Measurements from ENCODE around the gene ENTPD2. TPM values are rescaled to one million over a fixed set of nuclear protein-coding genes. Genes with fewer than 3 reads are reported as not detected.

ENTPD2 gene
- total and polyA plus RNA-seq, 9 of the 15 experiments (the other 6 are each of a cell fraction or from before 2014, with no cell fraction given) = 0.04 to 0.60 (median 0.14) TPM; not detected in 4

DNA sequence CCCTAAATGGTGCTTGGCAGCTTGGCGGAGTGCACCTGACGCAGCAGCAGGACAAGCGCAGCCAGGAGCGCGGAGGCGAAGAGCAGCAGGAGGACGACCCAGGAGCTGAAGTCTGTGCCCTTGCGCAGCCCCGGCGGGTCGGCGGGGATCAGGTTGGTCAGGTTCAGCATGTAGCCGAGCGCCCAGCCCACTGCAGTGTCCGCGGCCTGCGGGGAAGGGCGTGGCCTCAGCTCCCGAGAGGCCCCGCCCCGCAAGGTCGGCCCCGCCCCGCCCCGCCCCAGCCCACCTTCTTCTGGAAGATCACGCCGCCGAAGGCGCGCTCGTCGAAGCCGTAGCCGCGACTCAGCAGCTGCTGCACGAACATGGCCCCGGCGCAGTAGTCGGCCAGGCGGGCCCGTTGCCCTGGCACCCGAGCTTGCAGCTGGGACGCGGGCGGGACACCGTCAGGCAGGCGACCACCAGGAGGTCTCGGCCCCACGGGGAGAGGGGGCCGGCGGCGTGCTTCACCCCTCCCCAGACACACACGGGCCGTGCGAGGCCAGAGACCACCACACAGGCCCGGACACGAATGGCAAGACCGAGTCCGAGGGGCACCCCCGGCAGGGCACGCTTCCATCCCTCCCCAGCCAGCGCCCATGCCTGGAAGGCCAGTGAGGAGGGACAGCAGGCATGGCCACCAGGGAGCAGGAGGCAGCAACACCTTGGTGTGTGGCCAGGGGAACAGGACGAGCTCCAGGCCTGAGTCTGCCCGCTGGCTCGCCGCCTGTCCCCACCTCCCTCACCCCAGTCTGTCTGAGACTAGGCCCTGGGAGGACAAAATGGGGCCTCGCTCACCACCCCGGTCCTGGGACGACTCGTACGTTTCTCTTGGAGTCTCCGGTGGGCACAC lies 5.0 kb downstream of the ENTPD2 start (continued):
- TF ChIP-seq, protein P1, sequence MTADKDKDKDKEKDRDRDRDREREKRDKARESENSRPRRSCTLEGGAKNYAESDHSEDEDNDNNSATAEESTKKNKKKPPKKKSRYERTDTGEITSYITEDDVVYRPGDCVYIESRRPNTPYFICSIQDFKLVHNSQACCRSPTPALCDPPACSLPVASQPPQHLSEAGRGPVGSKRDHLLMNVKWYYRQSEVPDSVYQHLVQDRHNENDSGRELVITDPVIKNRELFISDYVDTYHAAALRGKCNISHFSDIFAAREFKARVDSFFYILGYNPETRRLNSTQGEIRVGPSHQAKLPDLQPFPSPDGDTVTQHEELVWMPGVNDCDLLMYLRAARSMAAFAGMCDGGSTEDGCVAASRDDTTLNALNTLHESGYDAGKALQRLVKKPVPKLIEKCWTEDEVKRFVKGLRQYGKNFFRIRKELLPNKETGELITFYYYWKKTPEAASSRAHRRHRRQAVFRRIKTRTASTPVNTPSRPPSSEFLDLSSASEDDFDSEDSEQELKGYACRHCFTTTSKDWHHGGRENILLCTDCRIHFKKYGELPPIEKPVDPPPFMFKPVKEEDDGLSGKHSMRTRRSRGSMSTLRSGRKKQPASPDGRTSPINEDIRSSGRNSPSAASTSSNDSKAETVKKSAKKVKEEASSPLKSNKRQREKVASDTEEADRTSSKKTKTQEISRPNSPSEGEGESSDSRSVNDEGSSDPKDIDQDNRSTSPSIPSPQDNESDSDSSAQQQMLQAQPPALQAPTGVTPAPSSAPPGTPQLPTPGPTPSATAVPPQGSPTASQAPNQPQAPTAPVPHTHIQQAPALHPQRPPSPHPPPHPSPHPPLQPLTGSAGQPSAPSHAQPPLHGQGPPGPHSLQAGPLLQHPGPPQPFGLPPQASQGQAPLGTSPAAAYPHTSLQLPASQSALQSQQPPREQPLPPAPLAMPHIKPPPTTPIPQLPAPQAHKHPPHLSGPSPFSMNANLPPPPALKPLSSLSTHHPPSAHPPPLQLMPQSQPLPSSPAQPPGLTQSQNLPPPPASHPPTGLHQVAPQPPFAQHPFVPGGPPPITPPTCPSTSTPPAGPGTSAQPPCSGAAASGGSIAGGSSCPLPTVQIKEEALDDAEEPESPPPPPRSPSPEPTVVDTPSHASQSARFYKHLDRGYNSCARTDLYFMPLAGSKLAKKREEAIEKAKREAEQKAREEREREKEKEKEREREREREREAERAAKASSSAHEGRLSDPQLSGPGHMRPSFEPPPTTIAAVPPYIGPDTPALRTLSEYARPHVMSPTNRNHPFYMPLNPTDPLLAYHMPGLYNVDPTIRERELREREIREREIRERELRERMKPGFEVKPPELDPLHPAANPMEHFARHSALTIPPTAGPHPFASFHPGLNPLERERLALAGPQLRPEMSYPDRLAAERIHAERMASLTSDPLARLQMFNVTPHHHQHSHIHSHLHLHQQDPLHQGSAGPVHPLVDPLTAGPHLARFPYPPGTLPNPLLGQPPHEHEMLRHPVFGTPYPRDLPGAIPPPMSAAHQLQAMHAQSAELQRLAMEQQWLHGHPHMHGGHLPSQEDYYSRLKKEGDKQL (CRISPR knock-in tag; IDR thresholded peaks at IDR 0.05; ENCODE audit: borderline replicate concordance) = no peak
- TF ChIP-seq L3MBTL2 (IDR thresholded peaks at IDR 0.05) (peak; percentile 80), SAFB (IDR thresholded peaks at IDR 0.05; ENCODE audit: borderline replicate concordance, low read depth, low read length) (0 out of 2 replicates have a peak, but pooled peaks have one; percentile 28), ARID1B (IDR thresholded peaks at IDR 0.05) (no peak), ZBTB1 (CRISPR knock-in tag; IDR thresholded peaks at IDR 0.05; ENCODE audit: borderline replicate concordance, low read depth) (no peak), GABPB1 (CRISPR knock-in tag; IDR thresholded peaks at IDR 0.05) (0 out of 2 replicates have a peak, but pooled peaks have one; percentile 4)
- TF ChIP-seq, protein P2, sequence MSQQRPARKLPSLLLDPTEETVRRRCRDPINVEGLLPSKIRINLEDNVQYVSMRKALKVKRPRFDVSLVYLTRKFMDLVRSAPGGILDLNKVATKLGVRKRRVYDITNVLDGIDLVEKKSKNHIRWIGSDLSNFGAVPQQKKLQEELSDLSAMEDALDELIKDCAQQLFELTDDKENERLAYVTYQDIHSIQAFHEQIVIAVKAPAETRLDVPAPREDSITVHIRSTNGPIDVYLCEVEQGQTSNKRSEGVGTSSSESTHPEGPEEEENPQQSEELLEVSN (IDR thresholded peaks at IDR 0.05; ENCODE audit: borderline replicate concordance in 1 of 2, extremely low read depth in 1 of 2, insufficient read depth in 1 of 2, insufficient read length in 1 of 2, low read depth in 1 of 2, low read length in 1 of 2, poor library complexity in 1 of 2, severe bottlenecking in 1 of 2) = peak; percentile 73 to 95
- TF ChIP-seq, protein P3, sequence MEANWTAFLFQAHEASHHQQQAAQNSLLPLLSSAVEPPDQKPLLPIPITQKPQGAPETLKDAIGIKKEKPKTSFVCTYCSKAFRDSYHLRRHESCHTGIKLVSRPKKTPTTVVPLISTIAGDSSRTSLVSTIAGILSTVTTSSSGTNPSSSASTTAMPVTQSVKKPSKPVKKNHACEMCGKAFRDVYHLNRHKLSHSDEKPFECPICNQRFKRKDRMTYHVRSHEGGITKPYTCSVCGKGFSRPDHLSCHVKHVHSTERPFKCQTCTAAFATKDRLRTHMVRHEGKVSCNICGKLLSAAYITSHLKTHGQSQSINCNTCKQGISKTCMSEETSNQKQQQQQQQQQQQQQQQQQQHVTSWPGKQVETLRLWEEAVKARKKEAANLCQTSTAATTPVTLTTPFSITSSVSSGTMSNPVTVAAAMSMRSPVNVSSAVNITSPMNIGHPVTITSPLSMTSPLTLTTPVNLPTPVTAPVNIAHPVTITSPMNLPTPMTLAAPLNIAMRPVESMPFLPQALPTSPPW (CRISPR knock-in tag; IDR thresholded peaks at IDR 0.05) = no peak

Data from K562 (cell line).